NT2/D1 (cell line): ENCODE results near the gene LEAP2.

Experiments
- YY1 ChIP-seq: IDR thresholded peaks from 2 replicates; pipeline ENCODE4 v1.6.1; 2011; ENCODE audit not compliant: insufficient read length, insufficient read depth
- ZNF274 ChIP-seq: IDR thresholded peaks from 2 replicates; pipeline ENCODE4 v1.6.1; 2011; ENCODE audit warnings: mild to moderate bottlenecking, low read depth, low read length

- TF ChIP-seq ZNF274 = no peak
- TF ChIP-seq YY1 = no peak
Observed at GRCh38 chr5:132830436-132831094, 42.9 kb upstream of the LEAP2 start, which contains the start of gene SHROOM1.
